GM13976 (cell line): ENCODE measurements around the gene SNX17.
"Not testable (repeated sequence)": the region's sequence is repeated elsewhere in the genome, so short reads cannot be mapped to it uniquely, and the experiment has no call there.

Source experiments
- DNase-seq: peaks from one replicate; pipeline ENCODE4 v3.0.0; 2012; ENCODE audit warnings: low spot score
- in situ Hi-C: fragments of 300-500 bp; cut with MboI; formaldehyde crosslinking; loops from one replicate; pipeline ENCODE4 v1.12.0; 2022; ENCODE audit warnings: low sequenced_read_pairs, mixed read lengths, inconsistent platforms; ENCODE audit not compliant: unreplicated experiment
- TF ChIP-seq, protein P1 (sequence below): IDR thresholded peaks from 2 replicates; pipeline ENCODE4 v1.5.1; 2012; ENCODE audit warnings: borderline replicate concordance, mild to moderate bottlenecking; ENCODE audit not compliant: insufficient read depth; ENCODE audit errors: extremely low read depth, missing control alignments, control extremely low read depth

The SNX17 gene

DNA sequence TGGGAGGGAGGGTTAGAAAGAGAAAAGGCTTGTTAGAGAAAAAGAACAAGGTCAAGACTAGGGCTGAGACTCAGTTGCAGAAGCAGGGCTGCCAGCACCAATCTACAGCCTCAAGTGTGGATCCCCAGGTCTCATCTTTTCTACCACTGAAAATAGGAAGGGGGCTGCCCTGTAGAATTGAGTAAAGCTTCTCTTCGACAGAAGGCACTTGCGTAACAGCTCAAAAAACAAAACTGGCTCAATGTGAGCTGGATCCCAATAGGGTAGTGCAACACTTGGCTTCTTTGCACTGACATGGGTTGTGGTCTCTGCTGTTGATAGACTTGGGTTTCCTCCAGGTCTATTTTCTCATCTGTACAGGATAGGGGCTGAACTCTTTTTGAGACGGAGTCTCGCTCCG lies 45.7 kb upstream of the SNX17 start:
- no peak for DNase-seq
- TF ChIP-seq, protein P1, sequence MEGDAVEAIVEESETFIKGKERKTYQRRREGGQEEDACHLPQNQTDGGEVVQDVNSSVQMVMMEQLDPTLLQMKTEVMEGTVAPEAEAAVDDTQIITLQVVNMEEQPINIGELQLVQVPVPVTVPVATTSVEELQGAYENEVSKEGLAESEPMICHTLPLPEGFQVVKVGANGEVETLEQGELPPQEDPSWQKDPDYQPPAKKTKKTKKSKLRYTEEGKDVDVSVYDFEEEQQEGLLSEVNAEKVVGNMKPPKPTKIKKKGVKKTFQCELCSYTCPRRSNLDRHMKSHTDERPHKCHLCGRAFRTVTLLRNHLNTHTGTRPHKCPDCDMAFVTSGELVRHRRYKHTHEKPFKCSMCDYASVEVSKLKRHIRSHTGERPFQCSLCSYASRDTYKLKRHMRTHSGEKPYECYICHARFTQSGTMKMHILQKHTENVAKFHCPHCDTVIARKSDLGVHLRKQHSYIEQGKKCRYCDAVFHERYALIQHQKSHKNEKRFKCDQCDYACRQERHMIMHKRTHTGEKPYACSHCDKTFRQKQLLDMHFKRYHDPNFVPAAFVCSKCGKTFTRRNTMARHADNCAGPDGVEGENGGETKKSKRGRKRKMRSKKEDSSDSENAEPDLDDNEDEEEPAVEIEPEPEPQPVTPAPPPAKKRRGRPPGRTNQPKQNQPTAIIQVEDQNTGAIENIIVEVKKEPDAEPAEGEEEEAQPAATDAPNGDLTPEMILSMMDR, result no peak
- in situ Hi-C loops, result no loop called here

DNA sequence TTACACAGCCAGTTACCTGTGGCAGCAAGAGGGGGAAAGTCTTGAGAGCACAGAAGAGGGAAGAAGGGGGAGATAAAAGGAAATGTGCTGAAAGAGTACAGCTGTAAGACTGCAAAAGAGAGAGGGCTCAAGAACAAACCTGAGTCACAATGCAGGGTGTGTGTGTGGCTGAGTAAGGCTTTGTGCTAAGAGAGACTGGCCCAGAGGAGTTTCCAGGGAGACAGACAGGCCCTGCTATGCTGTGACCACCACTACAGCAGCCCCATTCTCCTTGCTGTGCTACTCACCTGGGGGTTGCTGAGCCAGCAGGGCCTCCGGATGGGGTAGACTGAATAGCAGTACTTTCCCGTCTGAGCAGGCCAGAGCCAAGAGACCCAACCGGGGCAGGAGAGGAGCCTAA lies 35.1 kb upstream of the SNX17 start:
- no peak for DNase-seq
- TF ChIP-seq, protein P1, result no peak
- in situ Hi-C loops, result no loop called here

DNA sequence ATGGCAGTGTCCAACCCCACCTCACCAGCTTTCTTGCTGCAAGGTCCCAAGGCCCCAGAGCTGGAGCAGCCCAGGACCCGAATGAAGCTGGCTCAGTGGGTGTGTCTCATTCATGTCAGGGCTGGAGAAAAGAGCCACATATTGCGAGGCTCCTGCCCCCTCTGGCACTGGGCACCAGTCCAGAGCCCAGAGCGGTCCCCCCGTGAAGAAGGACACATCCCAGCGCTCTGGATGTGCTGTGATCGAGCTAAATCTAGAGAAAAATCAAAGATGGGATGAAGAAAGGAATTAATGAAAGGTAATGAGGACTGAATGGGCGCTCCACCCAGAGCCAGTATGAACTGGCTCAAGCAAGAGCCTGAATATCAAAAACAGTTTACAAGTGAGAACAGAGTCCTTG lies 34.2 kb upstream of the SNX17 start:
- in situ Hi-C loops, result no loop called here
- TF ChIP-seq, protein P1, result no peak
- no peak for DNase-seq

DNA sequence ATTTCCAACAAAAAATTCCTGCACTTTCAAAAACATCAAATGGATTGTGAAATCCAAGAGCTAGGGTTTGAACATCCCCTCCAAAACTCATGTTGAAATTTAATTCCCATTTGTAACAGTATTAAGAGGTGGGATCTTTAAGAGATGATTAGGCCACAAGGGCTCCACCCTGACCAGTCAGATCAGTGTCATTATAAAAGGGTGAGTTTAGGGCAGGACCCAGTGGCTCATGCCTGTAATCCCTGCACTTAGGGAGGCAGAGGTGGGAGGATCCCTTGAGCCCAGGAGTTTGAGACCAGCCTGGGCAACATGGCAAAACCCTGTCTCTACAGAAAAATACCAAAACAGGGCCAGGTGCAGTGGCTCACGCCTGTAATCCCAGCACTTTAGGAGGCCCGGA lies 22.8 kb upstream of the SNX17 start:
- DNase-seq, result no peak
- TF ChIP-seq, protein P1, result no peak
- in situ Hi-C loops, result no loop called here

DNA sequence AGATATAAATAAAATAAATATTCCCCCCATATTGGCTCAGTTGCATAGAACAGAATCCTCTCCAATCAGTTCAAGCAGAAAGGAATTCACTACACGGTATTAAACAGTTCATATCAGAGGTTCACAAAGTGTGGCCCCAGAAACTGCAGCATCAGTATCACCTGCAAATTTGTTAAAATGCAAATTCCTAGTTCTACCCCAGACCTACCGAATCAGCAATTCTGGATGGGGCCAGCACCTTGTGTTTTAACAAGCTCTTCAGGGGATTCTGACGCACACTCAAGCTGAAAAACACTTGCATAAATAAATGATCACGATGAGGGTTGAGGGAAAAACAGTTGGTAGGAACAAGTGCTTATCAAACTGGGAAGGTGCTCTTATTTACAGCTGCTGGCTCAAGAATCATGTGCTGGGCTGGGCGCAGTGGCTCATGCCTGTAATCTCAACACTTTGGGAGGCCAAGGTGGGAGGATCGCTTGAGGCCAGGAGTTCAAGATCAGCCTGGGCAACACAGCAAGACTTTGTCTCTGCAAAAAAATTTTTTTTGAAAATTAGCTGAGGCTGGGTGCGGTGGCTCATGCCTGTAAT lies 20.2 kb upstream of the SNX17 start:
- in situ Hi-C loops, result no loop called here
- TF ChIP-seq, protein P1, result no peak
- DNase-seq, result no peak

DNA sequence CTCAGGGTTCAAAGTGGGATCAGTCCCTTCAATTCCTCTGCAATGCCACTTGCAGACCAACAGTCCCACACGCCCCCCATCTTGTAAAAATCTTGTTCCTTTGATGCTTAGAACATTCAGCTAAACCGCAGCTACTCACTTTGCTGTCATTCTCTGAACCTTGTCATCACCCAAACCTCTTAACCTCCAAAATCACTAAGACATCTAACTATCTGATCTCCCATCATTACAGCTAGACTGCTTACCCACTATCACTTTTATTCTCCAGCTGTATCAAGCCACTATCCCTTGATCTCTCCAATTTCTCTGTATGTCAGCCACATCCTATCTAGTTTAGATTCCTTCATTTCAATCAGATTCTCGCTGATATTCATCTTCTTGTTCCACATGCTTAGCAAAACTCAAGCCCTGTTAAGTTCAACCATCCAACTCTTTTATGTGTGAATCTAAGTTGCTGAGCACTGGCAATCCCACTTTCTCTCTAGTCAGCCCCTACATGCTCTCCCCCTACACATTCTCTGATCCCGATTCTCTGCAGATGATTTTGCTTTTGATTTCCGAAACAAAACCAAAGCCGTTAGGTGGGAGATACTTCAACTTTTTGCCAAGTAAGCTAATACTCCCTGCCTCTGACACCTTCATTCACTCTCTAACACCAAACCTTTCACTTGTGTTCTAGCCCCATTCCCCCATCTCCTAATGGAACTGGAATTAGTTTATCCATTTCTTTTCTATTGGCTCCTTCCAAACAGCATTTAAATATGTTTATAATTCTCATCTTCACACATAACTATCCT lies 18.4 kb upstream of the SNX17 start:
- no peak for DNase-seq
- in situ Hi-C loops, result no loop called here
- TF ChIP-seq, protein P1, result no peak

DNA sequence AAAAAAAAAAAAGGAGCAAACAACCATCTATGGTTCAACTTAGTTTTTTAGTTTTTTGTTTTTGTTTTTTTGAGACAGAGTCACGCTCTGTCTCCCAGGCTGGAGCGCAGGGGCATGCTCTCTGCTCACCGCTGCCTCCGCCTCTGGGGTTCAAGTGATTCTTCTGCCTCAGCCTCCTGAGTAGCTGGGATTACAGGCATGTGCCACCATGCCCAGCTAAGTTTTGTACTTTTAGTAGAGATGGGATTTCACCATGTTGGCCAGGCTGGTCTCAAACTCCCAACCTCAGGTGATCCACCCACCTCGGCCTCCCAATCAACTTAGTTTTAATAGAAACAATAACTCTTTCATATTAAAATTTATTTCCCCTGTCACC lies 17.0 kb upstream of the SNX17 start:
- in situ Hi-C loops, result not testable (repeated sequence)

More for the DNA sequence above, 17.0 kb upstream of the SNX17 start:
- DNase-seq, result not testable (repeated sequence)
